Astrocyte (in vitro differentiated cells and primary cell): Measurements from ENCODE around the gene EMD. TPM values are rescaled to one million over a fixed set of nuclear protein-coding genes. Genes with fewer than 3 reads are reported as not detected.

Experiments used
- DNase-seq: peaks from one replicate; pipeline ENCODE4 v3.0.0-alpha.2; 2010; ENCODE audit warnings: low read depth
- FAIRE-seq: peaks from 2 replicates; lab custom pipeline; 2011; peaks lifted over from hg19 to GRCh38; lab: Jason Lieb, UNC
- H2AFZ ChIP-seq: 2 replicates; pipeline ENCODE4 v1.6.0; 2012; ENCODE audit warnings: low read depth, low read length, inconsistent platforms
- H3K27ac ChIP-seq: 2 replicates; pipeline ENCODE4 v1.5.1; 2011; ENCODE audit warnings: low read depth, low read length, inconsistent platforms
- H3K27me3 ChIP-seq: 2 replicates; pipeline ENCODE4 v1.6.0; 2011; ENCODE audit warnings: low read length, inconsistent platforms; ENCODE audit not compliant: insufficient read depth
- H3K36me3 ChIP-seq: 2 replicates; pipeline ENCODE4 v1.5.1; 2011; ENCODE audit warnings: low read length, inconsistent platforms; ENCODE audit not compliant: insufficient read depth
- H3K4me1 ChIP-seq: 2 replicates; pipeline ENCODE4 v1.5.1; 2011; ENCODE audit warnings: low read length, inconsistent platforms; ENCODE audit not compliant: insufficient read depth
- H3K4me2 ChIP-seq: 2 replicates; pipeline ENCODE4 v1.6.0; 2012; ENCODE audit warnings: low read length, inconsistent platforms
- H3K4me3 ChIP-seq: 2 replicates; pipeline ENCODE4 v1.5.1; 2011; ENCODE audit warnings: low read depth, mild to moderate bottlenecking, low read length, inconsistent platforms; ENCODE audit not compliant: insufficient read depth
- H3K79me2 ChIP-seq: 2 replicates; pipeline ENCODE4 v1.6.0; 2012; ENCODE audit warnings: mild to moderate bottlenecking, low read length, inconsistent platforms; ENCODE audit not compliant: insufficient read depth
- H3K9ac ChIP-seq: 2 replicates; pipeline ENCODE4 v1.6.0; 2012; ENCODE audit warnings: mild to moderate bottlenecking, low read length, inconsistent platforms
- H3K9me3 ChIP-seq: 2 replicates; pipeline ENCODE4 v1.5.1; 2012; ENCODE audit warnings: low read depth, mild to moderate bottlenecking, low read length, inconsistent platforms; ENCODE audit not compliant: insufficient read depth
- H4K20me1 ChIP-seq: 2 replicates; pipeline ENCODE4 v1.6.0; 2012; ENCODE audit warnings: low read length, inconsistent platforms; ENCODE audit not compliant: insufficient read depth
- H3K27ac Mint-ChIP-seq: one replicate; pipeline ENCODE4 v1.8.0; 2021; ENCODE audit warnings: mild to moderate bottlenecking, mixed read lengths; ENCODE audit not compliant: unreplicated experiment
- H3K27me3 Mint-ChIP-seq: one replicate; pipeline ENCODE4 v1.8.0; 2021; ENCODE audit warnings: low read depth, mixed read lengths; ENCODE audit not compliant: unreplicated experiment
- H3K36me3 Mint-ChIP-seq: one replicate; pipeline ENCODE4 v1.8.0; 2021; ENCODE audit warnings: low read depth, mixed read lengths; ENCODE audit not compliant: unreplicated experiment
- H3K4me1 Mint-ChIP-seq: one replicate; pipeline ENCODE4 v1.8.0; 2021; ENCODE audit warnings: low read depth, mixed read lengths; ENCODE audit not compliant: unreplicated experiment
- H3K4me3 Mint-ChIP-seq: one replicate; pipeline ENCODE4 v1.8.0; 2021; ENCODE audit warnings: mild to moderate bottlenecking, moderate library complexity, mixed read lengths; ENCODE audit not compliant: unreplicated experiment
- H3K9me3 Mint-ChIP-seq: one replicate; pipeline ENCODE4 v1.8.0; 2021; ENCODE audit warnings: mild to moderate bottlenecking, mixed read lengths; ENCODE audit not compliant: unreplicated experiment
- CTCF ChIP-seq: IDR thresholded peaks from 2 replicates; pipeline ENCODE4 v1.5.1; 2011; ENCODE audit warnings: low read depth, mild to moderate bottlenecking, inconsistent platforms, low read length, moderate library complexity; ENCODE audit not compliant: insufficient read depth
- EZH2 ChIP-seq: IDR thresholded peaks from 2 replicates; pipeline ENCODE4 v1.6.1; 2012; ENCODE audit warnings: mild to moderate bottlenecking, low read length, inconsistent platforms; ENCODE audit not compliant: insufficient read depth
- total RNA-seq: library from RNA; stranded (reverse); gene quantifications from 2 replicates; pipeline ENCODE4 v1.2.1, GENCODE V29; 2021

The EMD gene
- total RNA-seq, 1 donor from 2014 or later: 75.6 TPM

- Histone ChIP-seq H3K27me3 (no peaks in the 10 kb centered on the region), H3K36me3 (peaks cover 22% of the 10 kb centered on the region), H4K20me1 (peaks cover 98% of the 10 kb centered on the region), H3K4me3 (no peak overlapping the region), H2AFZ (no peak overlapping the region), H3K4me1 (peaks cover 5% of the 10 kb centered on the region), H3K9ac (no peak overlapping the region), H3K79me2 (peaks cover 73% of the 10 kb centered on the region), H3K4me2 (no peak overlapping the region), H3K27ac (no peak overlapping the region), H3K9me3 (no peaks in the 10 kb centered on the region)
- Mint-ChIP-seq H3K9me3 (no peaks in the 10 kb centered on the region), H3K27ac (no peak overlapping the region), H3K27me3 (no peaks in the 10 kb centered on the region), H3K36me3 (peaks cover 4% of the 10 kb centered on the region), H3K4me1 (peaks cover 7% of the 10 kb centered on the region), H3K4me3 (no peak overlapping the region)
- FAIRE-seq: peak; percentile 54
- TF ChIP-seq EZH2 (no peak), CTCF (no peak)
- DNase-seq: no peak
Measured at GRCh38 chrX:154357205-154357604, 21.9 kb upstream of the EMD start.

- Histone ChIP-seq H4K20me1 (peaks cover 98% of the 10 kb centered on the region), H3K27ac (no peak overlapping the region), H2AFZ (no peak overlapping the region), H3K9me3 (no peaks in the 10 kb centered on the region), H3K4me1 (peaks cover 5% of the 10 kb centered on the region), H3K36me3 (peaks cover 21% of the 10 kb centered on the region), H3K4me3 (no peak overlapping the region), H3K4me2 (no peak overlapping the region), H3K79me2 (peaks cover 78% of the 10 kb centered on the region), H3K9ac (no peak overlapping the region), H3K27me3 (no peaks in the 10 kb centered on the region)
- TF ChIP-seq CTCF: no peak
- DNase-seq: no peak
- H3K27me3 Mint-ChIP-seq: no peaks in the 10 kb centered on the region
- H3K4me1 Mint-ChIP-seq: peaks cover 9% of the 10 kb centered on the region
- H3K9me3 Mint-ChIP-seq: no peaks in the 10 kb centered on the region
- H3K27ac Mint-ChIP-seq: no peak overlapping the region
- H3K36me3 Mint-ChIP-seq: peaks cover 4% of the 10 kb centered on the region
- H3K4me3 Mint-ChIP-seq: peak overlapping the region; percentile 40
- no peak for FAIRE-seq
Measured at GRCh38 chrX:154358011-154358410, 21.1 kb upstream of the EMD start.

GRCh38 chrX:154358829-154359228 lies 20.3 kb upstream of the EMD start:
- H4K20me1 ChIP-seq: peaks cover 97% of the 10 kb centered on the region
- H3K79me2 ChIP-seq: peaks cover 83% of the 10 kb centered on the region
- H3K27ac Mint-ChIP-seq: peak overlapping the region; percentile 53
- peaks cover 5% of the 10 kb centered on the region for H3K4me1 ChIP-seq
- no peak overlapping the region for H3K4me3 ChIP-seq
- no peaks in the 10 kb centered on the region for H3K9me3 Mint-ChIP-seq
- H3K4me1 Mint-ChIP-seq: peaks cover 9% of the 10 kb centered on the region
- no peak overlapping the region for H2AFZ ChIP-seq
- H3K27ac ChIP-seq: no peak overlapping the region
- peaks cover 4% of the 10 kb centered on the region for H3K36me3 Mint-ChIP-seq
- H3K27me3 ChIP-seq: no peaks in the 10 kb centered on the region
- TF ChIP-seq CTCF: no peak
- no peak for TF ChIP-seq EZH2
- no peak overlapping the region for H3K4me3 Mint-ChIP-seq
- H3K27me3 Mint-ChIP-seq: no peaks in the 10 kb centered on the region
- peaks cover 18% of the 10 kb centered on the region for H3K36me3 ChIP-seq
- no peaks in the 10 kb centered on the region for H3K9me3 ChIP-seq
- H3K9ac ChIP-seq: no peak overlapping the region
- no peak for FAIRE-seq
- peak overlapping the region; percentile 19 for H3K4me2 ChIP-seq
- no peak for DNase-seq
